A549 (cell line): ENCODE data around the gene CDH2. TPM values are rescaled to one million over a fixed set of nuclear protein-coding genes. Genes with fewer than 3 reads are reported as not detected.

Experiments used
- ATAC-seq, 2 experiments: fragments of 200-7000 bp in 1 of 2; fragments of >200 bp in 1 of 2; cut with Nextera tagmentation in 1 of 2; cut with Tn5 transposase in 1 of 2; 3 replicates each; pipeline versions ENCODE4 v1.8.0 to v1.9.1; 2018 to 2020; ENCODE audit warnings: mild to moderate bottlenecking in 1 of 2, moderate library complexity in 1 of 2
- CTCF ChIA-PET: fragments of 300-600 bp; sonication (Branson Sonifier 250); formaldehyde crosslinking; extraction: SDS; loops from one replicate; lab custom pipeline; 2021; ENCODE audit warnings: antibody characterized with exemption, inconsistent platforms; lab: Yijun Ruan, JAX
- POLR2A ChIA-PET: fragments of 350-600 bp; formaldehyde crosslinking; extraction: SDS; loops from one replicate; lab custom pipeline; 2021; ENCODE audit warnings: antibody characterized with exemption, inconsistent platforms; lab: Yijun Ruan, JAX
- DNase-seq, 2 experiments: peaks; one replicate each; pipeline versions ENCODE4 v3.0.0 to v3.0.0-alpha.2; 2011 to 2016; ENCODE audit warnings: low read depth in 1 of 2, low spot score in 1 of 2
- FAIRE-seq: peaks from 2 replicates; lab custom pipeline; 2011; peaks lifted over from hg19 to GRCh38; lab: Jason Lieb, UNC
- H3K27ac ChIP-seq, 2 experiments: fragments of >200 bp; sonication (Bioruptor Twin); formaldehyde crosslinking; 3 replicates each; pipeline ENCODE4 v1.5.1; 2016 to 2017
- H3K4me1 ChIP-seq: fragments of >200 bp; sonication (Bioruptor Twin); formaldehyde crosslinking; 3 replicates; pipeline ENCODE4 v1.6.1; 2016
- H3K4me2 ChIP-seq: fragments of >200 bp; sonication (Bioruptor Twin); formaldehyde crosslinking; 3 replicates; pipeline ENCODE4 v1.6.1; 2016
- H3K4me3 ChIP-seq: fragments of >200 bp; sonication (Bioruptor Twin); formaldehyde crosslinking; 3 replicates; pipeline ENCODE4 v1.5.1; 2016
- H3K9me3 ChIP-seq: fragments of >200 bp; sonication (Bioruptor Twin); formaldehyde crosslinking; 3 replicates; pipeline ENCODE4 v1.6.1; 2016
- CBX2 ChIP-seq: fragments of 200-600 bp; sonication (generic); IDR thresholded peaks from 2 replicates; pipeline ENCODE4 v1.6.1; 2016; ENCODE audit warnings: low read depth, mild to moderate bottlenecking, borderline replicate concordance
- ESRRA ChIP-seq: fragments of 150-350 bp; IDR thresholded peaks from 2 replicates; pipeline ENCODE4 v1.6.1; 2014; ENCODE audit warnings: mild to moderate bottlenecking, low read length, borderline replicate concordance
- FOSB ChIP-seq: fragments of 250-450 bp; sonication (Bioruptor Pico); IDR thresholded peaks from 2 replicates; pipeline ENCODE4 v1.5.0; 2020; ENCODE audit warnings: mild to moderate bottlenecking, moderate library complexity
- GATA3 ChIP-seq: IDR thresholded peaks from 2 replicates; pipeline ENCODE4 v1.6.1; 2012; ENCODE audit warnings: borderline replicate concordance
- HES2 ChIP-seq: fragments of >200 bp; sonication (Bioruptor Twin); formaldehyde crosslinking; IDR thresholded peaks from 2 replicates; pipeline ENCODE4 v1.6.1; 2016
- HOXB13 ChIP-seq: fragments of 250-450 bp; sonication (Bioruptor Pico); IDR thresholded peaks from 2 replicates; pipeline ENCODE4 v1.5.0; 2020; ENCODE audit warnings: low read depth, mild to moderate bottlenecking, moderate library complexity
- JUN ChIP-seq, 2 experiments: fragments of >200 bp; sonication (Bioruptor Twin); formaldehyde crosslinking; IDR thresholded peaks; 2 replicates in 1 of 2; 3 replicates in 1 of 2; pipeline ENCODE4 v1.6.1; 2016 to 2017
- MAFK ChIP-seq: fragments of 450-650 bp; IDR thresholded peaks from 2 replicates; pipeline ENCODE4 v1.6.1; 2014; ENCODE audit not compliant: partially characterized antibody
- MAZ ChIP-seq: fragments of 150-350 bp; IDR thresholded peaks from 2 replicates; pipeline ENCODE4 v1.6.1; 2014; ENCODE audit warnings: antibody characterized with exemption, low read depth, low read length, borderline replicate concordance
- MYC ChIP-seq: IDR thresholded peaks from 2 replicates; pipeline ENCODE4 v1.6.1; 2012; ENCODE audit warnings: mild to moderate bottlenecking, inconsistent platforms, low read length, improper control_type of control experiment, borderline replicate concordance
- NPAS2 ChIP-seq: fragments of 250-450 bp; sonication (Bioruptor Pico); IDR thresholded peaks from 2 replicates; pipeline ENCODE4 v1.8.0; 2022; ENCODE audit warnings: mild to moderate bottlenecking, moderate library complexity, borderline replicate concordance
- PBX3 ChIP-seq: IDR thresholded peaks from 2 replicates; pipeline ENCODE4 v1.6.1; 2012
- POLR2A ChIP-seq: IDR thresholded peaks from 2 replicates; pipeline ENCODE4 v1.6.1; 2012; ENCODE audit warnings: mild to moderate bottlenecking, low read length
- RAD21 ChIP-seq, 2 experiments: fragments of >200 bp in 1 of 2; sonication (Bioruptor Twin) in 1 of 2; formaldehyde crosslinking in 1 of 2; IDR thresholded peaks in 1 of 2; conservative IDR thresholded peaks in 1 of 2; 2 replicates in 1 of 2; 3 replicates in 1 of 2; pipeline ENCODE4 v1.6.1; 2012 to 2018; ENCODE audit warnings: inconsistent platforms in 1 of 2
- RARB ChIP-seq: fragments of 250-450 bp; sonication (Bioruptor Pico); IDR thresholded peaks from 2 replicates; pipeline ENCODE4 v1.8.0; 2021; ENCODE audit warnings: mild to moderate bottlenecking, moderate library complexity
- RCOR1 ChIP-seq: fragments of 150-350 bp; IDR thresholded peaks from 2 replicates; pipeline ENCODE4 v1.6.1; 2014; ENCODE audit warnings: antibody characterized with exemption, low read length, low read depth
- SMC3 ChIP-seq: fragments of >200 bp; sonication (Bioruptor Twin); formaldehyde crosslinking; IDR thresholded peaks from 3 replicates; pipeline ENCODE4 v1.6.1; 2018; ENCODE audit warnings: inconsistent platforms
- SREBF2 ChIP-seq: fragments of 450-650 bp; IDR thresholded peaks from 2 replicates; pipeline ENCODE4 v1.6.1; 2014; ENCODE audit warnings: mild to moderate bottlenecking, moderate library complexity
- TFCP2L1 ChIP-seq: fragments of 250-450 bp; sonication (Bioruptor Pico); IDR thresholded peaks from 2 replicates; pipeline ENCODE4 v1.5.0; 2021; ENCODE audit warnings: mild to moderate bottlenecking
- ZFP36 ChIP-seq: fragments of 450-650 bp; IDR thresholded peaks from 2 replicates; pipeline ENCODE4 v1.6.1; 2014; ENCODE audit warnings: borderline replicate concordance; ENCODE audit not compliant: partially characterized antibody
- WGBS: methylation state at CpG from one replicate; pipeline ENCODE4 v1.1.6; 2017; ENCODE audit errors: missing lambda C conversion rate; 5-methylcytosine and 5-hydroxymethylcytosine counted together
- polyA plus RNA-seq, 4 experiments: library from polyadenylated mRNA; depleted of rRNA in 3 of 4; stranded (reverse); fragments of >200 nt; fragmentation: RNase III in 1 of 4; extraction: RNeasy Plus Mini Kit Qiagen cat#74134 plus additional on column Dnase treatment in 1 of 4; gene quantifications; 2 replicates in 3 of 4; 3 replicates in 1 of 4; pipeline ENCODE4 v1.2.3, GENCODE V29; 2011 to 2017
- TF ChIP-seq, protein P1 (sequence below): fragments of 150-350 bp; IDR thresholded peaks from 2 replicates; pipeline ENCODE4 v1.6.1; 2014; ENCODE audit warnings: low read depth, mild to moderate bottlenecking, low read length
- TF ChIP-seq, protein P2 (sequence below): IDR thresholded peaks from 2 replicates; pipeline ENCODE4 v1.6.1; 2012
- TF ChIP-seq, protein P3 (sequence below): fragments of >200 bp; sonication (Bioruptor Twin); formaldehyde crosslinking; IDR thresholded peaks from 3 replicates; pipeline ENCODE4 v1.5.1; 2016

The CDH2 gene
- polyA plus RNA-seq, 2 of the 4 experiments (the other 2 are of a cell fraction), result 54.0 to 71.9 TPM

- H3K4me1 ChIP-seq, result peaks cover 2% of the 10 kb centered on the region; the same call in 1 of the 3 replicates
- H3K4me2 ChIP-seq, result no peak overlapping the region
- no peaks in the 10 kb centered on the region for H3K9me3 ChIP-seq
- ChIA-PET CTCF (no interaction called here), POLR2A (no interaction called here)
- FAIRE-seq (no peak), ATAC-seq (no peak), DNase-seq (no peak)
- H3K27ac ChIP-seq, result no peak overlapping the region
- 63% methylated on average over 5 of the region's 5 CpGs for WGBS
- H3K4me3 ChIP-seq, result no peak overlapping the region
- TF ChIP-seq TFCP2L1 (CRISPR knock-in tag) (no peak), ESRRA (no peak), HES2 (no peak), GATA3 (no peak), MAFK (no peak), POLR2A (no peak), RCOR1 (no peak), CBX2 (no peak), SREBF2 (no peak), MAZ (no peak), RARB (CRISPR knock-in tag) (no peak), ZFP36 (no peak), FOSB (CRISPR knock-in tag) (no peak)
- TF ChIP-seq, protein P1, sequence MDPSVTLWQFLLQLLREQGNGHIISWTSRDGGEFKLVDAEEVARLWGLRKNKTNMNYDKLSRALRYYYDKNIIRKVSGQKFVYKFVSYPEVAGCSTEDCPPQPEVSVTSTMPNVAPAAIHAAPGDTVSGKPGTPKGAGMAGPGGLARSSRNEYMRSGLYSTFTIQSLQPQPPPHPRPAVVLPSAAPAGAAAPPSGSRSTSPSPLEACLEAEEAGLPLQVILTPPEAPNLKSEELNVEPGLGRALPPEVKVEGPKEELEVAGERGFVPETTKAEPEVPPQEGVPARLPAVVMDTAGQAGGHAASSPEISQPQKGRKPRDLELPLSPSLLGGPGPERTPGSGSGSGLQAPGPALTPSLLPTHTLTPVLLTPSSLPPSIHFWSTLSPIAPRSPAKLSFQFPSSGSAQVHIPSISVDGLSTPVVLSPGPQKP, result no peak
- TF ChIP-seq, protein P2, sequence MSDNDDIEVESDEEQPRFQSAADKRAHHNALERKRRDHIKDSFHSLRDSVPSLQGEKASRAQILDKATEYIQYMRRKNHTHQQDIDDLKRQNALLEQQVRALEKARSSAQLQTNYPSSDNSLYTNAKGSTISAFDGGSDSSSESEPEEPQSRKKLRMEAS, result no peak
These were observed 21.7 kb upstream of the CDH2 start for GRCh38 chr18:28198620-28199019.

GRCh38 chr18:28193177-28193778, 16.3 kb upstream of the CDH2 start:
- CTCF ChIA-PET, result interaction anchor here (0.6 kb wide), 1 partner anchor 36 kb away, joined by 3 read pairs; no protein-coding TSS in a partner anchor
- Histone ChIP-seq H3K9me3 (no peaks in the 10 kb centered on the region), H3K4me2 (0 out of 3 replicates have a peak overlapping the region, but pooled peaks have one; percentile 25), H3K27ac (no peak overlapping the region), H3K4me3 (no peak overlapping the region), H3K4me1 (peaks cover 8% of the 10 kb centered on the region; the same call in 2 of the 3 replicates)
- no peak for TF ChIP-seq SMC3
- TF ChIP-seq, protein P2, result no peak
- no peak for TF ChIP-seq HOXB13
- TF ChIP-seq JUN (IDR thresholded peaks at IDR 0.05), result no peak
- 65% methylated on average over 6 of the region's 6 CpGs for WGBS
- no peak for DNase-seq
- POLR2A ChIA-PET, result no interaction called here
- no peak for FAIRE-seq
- ATAC-seq, result no peak

DNA sequence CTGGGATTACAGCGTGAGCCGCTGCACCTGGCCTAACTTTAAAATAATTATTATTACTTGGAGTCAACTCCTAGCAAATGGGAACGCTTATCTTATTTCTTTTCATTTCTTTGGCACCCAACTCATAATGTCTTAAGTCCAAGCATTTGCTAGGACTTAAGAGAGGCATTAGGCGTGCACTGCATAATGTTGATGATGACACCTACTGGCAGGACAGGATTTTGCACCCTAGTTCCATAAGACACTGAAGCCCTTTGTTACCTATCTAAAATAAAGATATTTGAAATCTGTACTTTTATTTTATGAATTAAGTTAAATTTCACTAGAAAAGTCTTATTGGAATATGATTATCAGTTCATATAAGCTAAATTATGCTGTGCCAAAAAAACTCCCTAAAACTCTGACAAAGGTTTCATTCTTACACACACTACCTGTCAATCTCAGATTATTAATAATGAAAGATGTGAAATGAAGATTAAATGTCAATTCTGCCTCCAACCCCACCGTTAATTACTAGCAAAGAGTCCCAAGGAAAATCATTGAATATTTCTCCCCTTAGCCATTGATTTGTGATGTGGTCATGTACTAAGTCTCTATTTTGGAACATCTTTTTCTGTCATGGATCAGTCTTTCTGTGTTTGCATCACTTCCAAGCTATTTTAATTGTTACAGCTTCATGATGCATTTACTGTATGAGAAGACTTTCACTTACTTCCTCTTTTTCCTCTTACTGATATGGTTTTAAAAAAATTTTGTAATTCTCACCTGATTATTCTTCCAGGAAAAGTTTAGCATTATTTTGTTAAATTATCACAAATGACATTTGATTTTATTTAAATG, 12.7 kb upstream of the CDH2 start:
- Histone ChIP-seq H3K4me2 (no peak overlapping the region), H3K4me3 (no peak overlapping the region), H3K4me1 (peaks cover 8% of the 10 kb centered on the region; the same call in 2 of the 3 replicates), H3K9me3 (no peaks in the 10 kb centered on the region), H3K27ac (no peak overlapping the region)
- CTCF ChIA-PET, result no interaction called here
- ATAC-seq (peak in 1 of 2 experiments; percentile 78; a peak in 3 of 6 replicates), FAIRE-seq (no peak), DNase-seq (peak in 1 of 2 experiments; percentile 75)
- TF ChIP-seq MAZ, result no peak
- no peak for TF ChIP-seq MYC
- TF ChIP-seq TFCP2L1 (CRISPR knock-in tag), result no peak
- peak; percentile 44; the same call in 2 of the 3 replicates for TF ChIP-seq SMC3
- no peak for TF ChIP-seq NPAS2
- TF ChIP-seq RAD21 (conservative IDR thresholded peaks at IDR 0.05 in 1 of 2, IDR thresholded peaks at IDR 0.05 in 1 of 2), result peak; percentile 51 to 73
- TF ChIP-seq HOXB13, result no peak
- TF ChIP-seq ESRRA, result no peak
- TF ChIP-seq, protein P2, result no peak
- TF ChIP-seq PBX3, result no peak
- TF ChIP-seq, protein P3, sequence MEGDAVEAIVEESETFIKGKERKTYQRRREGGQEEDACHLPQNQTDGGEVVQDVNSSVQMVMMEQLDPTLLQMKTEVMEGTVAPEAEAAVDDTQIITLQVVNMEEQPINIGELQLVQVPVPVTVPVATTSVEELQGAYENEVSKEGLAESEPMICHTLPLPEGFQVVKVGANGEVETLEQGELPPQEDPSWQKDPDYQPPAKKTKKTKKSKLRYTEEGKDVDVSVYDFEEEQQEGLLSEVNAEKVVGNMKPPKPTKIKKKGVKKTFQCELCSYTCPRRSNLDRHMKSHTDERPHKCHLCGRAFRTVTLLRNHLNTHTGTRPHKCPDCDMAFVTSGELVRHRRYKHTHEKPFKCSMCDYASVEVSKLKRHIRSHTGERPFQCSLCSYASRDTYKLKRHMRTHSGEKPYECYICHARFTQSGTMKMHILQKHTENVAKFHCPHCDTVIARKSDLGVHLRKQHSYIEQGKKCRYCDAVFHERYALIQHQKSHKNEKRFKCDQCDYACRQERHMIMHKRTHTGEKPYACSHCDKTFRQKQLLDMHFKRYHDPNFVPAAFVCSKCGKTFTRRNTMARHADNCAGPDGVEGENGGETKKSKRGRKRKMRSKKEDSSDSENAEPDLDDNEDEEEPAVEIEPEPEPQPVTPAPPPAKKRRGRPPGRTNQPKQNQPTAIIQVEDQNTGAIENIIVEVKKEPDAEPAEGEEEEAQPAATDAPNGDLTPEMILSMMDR, result peak; percentile 48
- WGBS, result 59% methylated on average over 5 of the region's 5 CpGs
- POLR2A ChIA-PET, result no interaction called here
